ENCODE measurements around the gene GPX1.
A peak's percentile ranks its signal among the peaks of the same experiment; 100 is the strongest.
"Not testable (repeated sequence)": the region's sequence is repeated elsewhere in the genome, so short reads cannot be mapped to it uniquely, and the experiment has no call there.

The GPX1 gene

GRCh38 chr3:49358217-49358883 is at the start of gene GPX1:
TSS of gene GPX1 (minus strand) at chr3:49358353. CDS start at chr3:49358278, 75 bp downstream.
- no peak for TF ChIP-seq CTCF (IDR thresholded peaks at IDR 0.05; ENCODE audit: control extremely low read depth, extremely low read depth, low read depth, missing control alignments)
- DNase-seq (ENCODE audit: extremely low spot score), result peak; percentile 90
- CTCF ChIA-PET, result interaction anchor here (1.0 to 1.3 kb wide), 4 partner anchors 9 to 18 kb away, joined by 3 to 8 read pairs (median 5); partner anchors contain the start of gene USP4
- POLR2A ChIA-PET, result interaction anchor here (0.6 to 3.1 kb wide), 7 partner anchors 13 to 478 kb away, joined by 3 to 22 read pairs (median 5); partner anchors contain the start of genes RHOA, TCTA and USP4

- DNase-seq (ENCODE audit: extremely low spot score), result no peak
- POLR2A ChIA-PET, result interaction anchor here (0.9 kb wide), 1 partner anchor 66 kb away, joined by 3 read pairs; no protein-coding TSS in a partner anchor
- CTCF ChIA-PET, result interaction anchor here (1.6 to 1.7 kb wide), 2 partner anchors 29 to 67 kb away, joined by 3 to 6 read pairs; partner anchors contain the start of gene USP4
- TF ChIP-seq CTCF (IDR thresholded peaks at IDR 0.05; ENCODE audit: control extremely low read depth, extremely low read depth, low read depth, missing control alignments), result no peak
Measured at GRCh38 chr3:49406571-49407565, 48.7 kb upstream of the GPX1 start.

- POLR2A ChIA-PET; DNase-seq (ENCODE audit: extremely low spot score): not testable (repeated sequence)
- CTCF ChIA-PET, result interaction anchor here (1.7 kb wide), 1 partner anchor 65 kb away, joined by 6 read pairs; the partner anchor contains the start of gene USP4
Measured at GRCh38 chr3:49405570-49405969, 47.4 kb upstream of the GPX1 start.

- CTCF ChIA-PET, result interaction anchor here (1.4 kb wide), 1 partner anchor 25 kb away, joined by 3 read pairs; the partner anchor contains the start of gene NICN1
- no peak for DNase-seq (ENCODE audit: extremely low spot score)
- no peak for TF ChIP-seq CTCF (IDR thresholded peaks at IDR 0.05; ENCODE audit: control extremely low read depth, extremely low read depth, low read depth, missing control alignments)
- POLR2A ChIA-PET, result interaction anchor here (1.0 kb wide), 1 partner anchor 13 kb away, joined by 3 read pairs; no protein-coding TSS in a partner anchor
Measured at GRCh38 chr3:49403891-49404290, 45.7 kb upstream of the GPX1 start.

- no peak for DNase-seq (ENCODE audit: extremely low spot score)
- ChIA-PET POLR2A (no interaction called here), CTCF (interaction anchor here (2.3 kb wide), 1 partner anchor 9 kb away, joined by 4 read pairs; no protein-coding TSS in a partner anchor)
- no peak for TF ChIP-seq CTCF (IDR thresholded peaks at IDR 0.05; ENCODE audit: control extremely low read depth, extremely low read depth, low read depth, missing control alignments)
Measured at GRCh38 chr3:49401766-49402165, 43.6 kb upstream of the GPX1 start.

- no peak for TF ChIP-seq CTCF (IDR thresholded peaks at IDR 0.05; ENCODE audit: control extremely low read depth, extremely low read depth, low read depth, missing control alignments)
- POLR2A ChIA-PET, result interaction anchor here (0.6 kb wide), 1 partner anchor 11 kb away, joined by 3 read pairs; no protein-coding TSS in a partner anchor
- CTCF ChIA-PET, result interaction anchor here (1.4 kb wide), 1 partner anchor 50 kb away, joined by 3 read pairs; no protein-coding TSS in a partner anchor
- no peak for DNase-seq (ENCODE audit: extremely low spot score)
Measured at GRCh38 chr3:49399461-49399860, 41.3 kb upstream of the GPX1 start.
